ENCODE data around the gene SND1. TPM values are rescaled to one million over a fixed set of nuclear protein-coding genes. Genes with fewer than 3 reads are reported as not detected.

Gene SND1
- total and polyA plus RNA-seq, 2 donors (not counting 3 experiments of a cell fraction or from before 2014, with no cell fraction given): 116 to 249 TPM

DNA sequence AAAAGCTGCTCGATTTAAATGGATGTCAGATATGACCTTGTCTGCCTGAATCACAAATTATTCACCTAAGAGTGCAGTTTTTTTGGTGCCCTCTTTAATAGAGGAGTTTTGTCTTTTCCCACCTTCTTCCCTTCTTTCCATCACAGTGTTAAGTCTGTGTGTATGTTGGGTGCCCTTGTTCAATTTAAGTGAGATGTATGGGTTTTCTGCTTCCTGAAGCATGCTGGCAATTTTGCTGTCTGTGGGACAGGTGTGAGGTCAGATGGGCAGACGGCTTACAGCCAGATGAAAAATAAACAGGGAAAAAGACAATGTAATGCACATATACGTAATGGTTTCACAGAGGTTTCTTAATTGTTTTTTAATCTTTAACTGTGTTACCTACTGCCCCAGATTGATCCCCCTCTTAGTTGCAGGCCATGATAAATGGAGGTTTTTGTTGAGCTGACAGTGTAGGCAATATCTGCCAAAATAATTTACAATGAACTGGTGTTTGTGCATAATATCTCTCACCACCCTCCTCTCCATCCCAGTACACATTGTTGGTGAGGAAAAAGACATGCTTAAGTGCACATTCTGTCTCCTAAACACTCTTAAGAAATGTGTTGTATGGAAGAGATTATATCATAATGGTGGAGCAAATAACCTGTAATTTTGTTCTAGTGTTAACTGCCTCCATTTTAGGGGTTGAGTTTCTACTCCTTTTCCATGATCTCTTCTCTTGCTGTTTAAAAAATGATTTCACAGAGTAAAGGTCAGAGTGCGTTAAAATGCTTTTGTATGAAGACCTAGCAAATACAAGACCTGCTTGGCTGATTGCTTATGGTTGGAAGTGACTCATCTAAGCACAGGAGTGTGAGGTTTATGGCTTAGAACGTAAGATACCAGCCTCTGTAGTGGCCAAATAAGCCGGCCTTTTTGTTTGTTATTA lies 255.4 kb downstream of the SND1 start:
- no peaks in the 10 kb centered on the region for H3K9me1 ChIP-seq (replicated peaks; ENCODE audit: control insufficient read depth, extremely low read depth, insufficient read depth, low read length)
- peak overlapping the region; percentile 30 for H3K4me2 ChIP-seq (ENCODE audit: insufficient read depth, low read length)
- peaks cover 23% of the 10 kb centered on the region for H3K4me1 ChIP-seq (ENCODE audit: control insufficient read depth, extremely low read depth, insufficient read depth, low read length)
- peaks cover 0 to 2% of the 10 kb centered on the region in 2 experiments for H3K36me3 ChIP-seq (ENCODE audit: control insufficient read depth in 2 of 2, extremely low read depth in 1 of 2, insufficient read depth in 2 of 2, low read length in 2 of 2)
- no peak overlapping the region for H3K27ac ChIP-seq (ENCODE audit: insufficient read depth, low read depth, low read length)
- no peaks in the 10 kb centered on the region for H3K27me3 ChIP-seq (ENCODE audit: control insufficient read depth in 2 of 2, insufficient read depth in 2 of 2, low read length in 2 of 2)
- H3K9me3 ChIP-seq (replicated peaks; ENCODE audit: control insufficient read depth, insufficient read depth, low read length): no peaks in the 10 kb centered on the region
- ChIA-PET POLR2A (no interaction called here), CTCF (interaction anchor here (1.0 to 1.5 kb wide), 2 partner anchors 9 to 10 kb away, joined by 3 read pairs; no protein-coding TSS in a partner anchor)
- no peaks in the 10 kb centered on the region for H4K20me1 ChIP-seq (replicated peaks; ENCODE audit: control insufficient read depth, extremely low read depth, insufficient read depth, low read length)
- FAIRE-seq (peak; percentile 81), DNase-seq (ENCODE audit: low read depth, low spot score) (peak; percentile 80)
- no peak overlapping the region for H3K9ac ChIP-seq (replicated peaks; ENCODE audit: extremely low read depth, insufficient read depth, low read length)
- no peak overlapping the region for H3K4me3 ChIP-seq (replicated peaks in 1 of 3; ENCODE audit: insufficient read depth in 1 of 3, low read depth in 1 of 3, low read length in 3 of 3)
- peaks cover 13% of the 10 kb centered on the region for H3K79me2 ChIP-seq (ENCODE audit: control insufficient read depth, insufficient read depth, low read length)
- TF ChIP-seq POLR2AphosphoS5 (IDR thresholded peaks at IDR 0.05; ENCODE audit: insufficient read depth, low read depth, low read length): no peak
- no peak for TF ChIP-seq POLR2A (IDR thresholded peaks at IDR 0.05; ENCODE audit: low read depth, low read length)
- TF ChIP-seq JUN (IDR thresholded peaks at IDR 0.05; ENCODE audit: borderline replicate concordance, insufficient read depth, insufficient read length, low read depth): peak; percentile 73
- peak; percentile 81 for TF ChIP-seq FOS (IDR thresholded peaks at IDR 0.05; ENCODE audit: borderline replicate concordance, insufficient read depth, low read length)
- no TSS peak for BruUV-seq (replicated peaks)
- dilution Hi-C loops (cut with MboI; ENCODE audit: extremely low pct_ligation_motif_present, low sequenced_read_pairs): no loop called here
- intact Hi-C loops (cut with micrococcal nuclease): loop anchor here (1.0 kb wide), 1 partner anchor 10 kb away; no protein-coding TSS in a partner anchor
- H2AFZ ChIP-seq (ENCODE audit: low read depth, low read length): no peak overlapping the region

DNA sequence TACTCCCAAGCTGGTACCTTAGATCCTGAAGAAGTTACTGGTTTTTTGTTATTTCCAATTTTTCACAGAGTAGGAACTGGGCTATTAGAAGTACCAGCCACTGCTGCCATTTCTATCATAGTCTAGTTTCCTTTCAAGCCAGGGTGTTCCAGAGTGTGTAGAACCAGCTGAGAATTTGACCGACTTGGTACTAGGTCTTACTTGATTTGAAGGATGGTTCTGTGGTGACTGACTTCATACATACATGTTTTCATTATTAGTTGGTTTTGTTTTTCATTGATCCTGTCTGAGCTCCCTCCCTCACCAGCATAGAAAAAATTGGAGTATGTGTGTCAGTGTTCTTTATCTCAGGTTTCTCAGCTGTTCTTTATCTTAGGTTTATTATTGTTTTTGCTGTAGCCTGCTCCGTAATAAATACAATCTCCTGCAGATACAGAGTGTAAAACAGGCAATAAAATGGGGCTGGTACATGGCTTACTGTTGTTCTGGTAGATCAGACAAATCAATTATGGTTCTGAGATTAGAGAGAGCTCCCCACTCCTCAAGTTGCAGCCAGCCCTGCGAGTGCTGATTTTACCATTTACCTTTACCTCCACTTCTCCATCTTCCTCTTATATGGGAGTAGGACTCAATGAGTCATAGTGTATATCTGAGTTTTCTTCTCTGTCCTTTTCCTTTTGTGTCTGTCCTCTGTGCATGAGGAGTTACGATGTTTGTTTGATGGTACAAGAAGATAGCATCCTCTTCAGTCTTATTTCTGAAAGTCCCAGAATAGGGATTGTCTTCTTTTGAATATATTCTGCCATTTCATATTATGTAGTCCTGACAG lies 256.6 kb downstream of the SND1 start:
- Histone ChIP-seq H2AFZ (ENCODE audit: low read depth, low read length) (no peak overlapping the region), H3K9me1 (replicated peaks; ENCODE audit: control insufficient read depth, extremely low read depth, insufficient read depth, low read length) (no peaks in the 10 kb centered on the region), H3K9me3 (replicated peaks; ENCODE audit: control insufficient read depth, insufficient read depth, low read length) (no peaks in the 10 kb centered on the region), H4K20me1 (replicated peaks; ENCODE audit: control insufficient read depth, extremely low read depth, insufficient read depth, low read length) (no peaks in the 10 kb centered on the region), H3K79me2 (ENCODE audit: control insufficient read depth, insufficient read depth, low read length) (peaks cover 12% of the 10 kb centered on the region), H3K9ac (replicated peaks; ENCODE audit: extremely low read depth, insufficient read depth, low read length) (no peak overlapping the region), H3K27me3 (ENCODE audit: control insufficient read depth in 2 of 2, insufficient read depth in 2 of 2, low read length in 2 of 2) (no peaks in the 10 kb centered on the region), H3K36me3 (ENCODE audit: control insufficient read depth in 2 of 2, extremely low read depth in 1 of 2, insufficient read depth in 2 of 2, low read length in 2 of 2) (peaks cover 0 to 2% of the 10 kb centered on the region in 2 experiments), H3K4me2 (ENCODE audit: insufficient read depth, low read length) (no peak overlapping the region), H3K27ac (ENCODE audit: insufficient read depth, low read depth, low read length) (no peak overlapping the region), H3K4me1 (ENCODE audit: control insufficient read depth, extremely low read depth, insufficient read depth, low read length) (peaks cover 23% of the 10 kb centered on the region), H3K4me3 (replicated peaks in 1 of 3; ENCODE audit: insufficient read depth in 1 of 3, low read depth in 1 of 3, low read length in 3 of 3) (no peak overlapping the region)
- ChIA-PET POLR2A (no interaction called here), CTCF (interaction anchor here (1.5 kb wide), 1 partner anchor 10 kb away, joined by 3 read pairs; no protein-coding TSS in a partner anchor)
- BruUV-seq (replicated peaks): no TSS peak
- intact Hi-C loops (cut with micrococcal nuclease) (no loop called here), dilution Hi-C loops (cut with MboI; ENCODE audit: extremely low pct_ligation_motif_present, low sequenced_read_pairs) (no loop called here)
- FAIRE-seq: no peak
- DNase-seq (ENCODE audit: low read depth, low spot score): no peak
- TF ChIP-seq POLR2A (IDR thresholded peaks at IDR 0.05; ENCODE audit: low read depth, low read length) (no peak), MYC (IDR thresholded peaks at IDR 0.05; ENCODE audit: low read depth, low read length) (no peak), JUN (IDR thresholded peaks at IDR 0.05; ENCODE audit: borderline replicate concordance, insufficient read depth, insufficient read length, low read depth) (no peak), GATA2 (IDR thresholded peaks at IDR 0.05; ENCODE audit: insufficient read depth, insufficient read length, low read depth, low read length) (no peak), FOS (IDR thresholded peaks at IDR 0.05; ENCODE audit: borderline replicate concordance, insufficient read depth, low read length) (no peak), EZH2 (IDR thresholded peaks at IDR 0.05; ENCODE audit: borderline replicate concordance, low read depth, low read length, severe bottlenecking) (no peak), POLR2AphosphoS5 (IDR thresholded peaks at IDR 0.05; ENCODE audit: insufficient read depth, low read depth, low read length) (no peak)
- TF ChIP-seq, protein P1, sequence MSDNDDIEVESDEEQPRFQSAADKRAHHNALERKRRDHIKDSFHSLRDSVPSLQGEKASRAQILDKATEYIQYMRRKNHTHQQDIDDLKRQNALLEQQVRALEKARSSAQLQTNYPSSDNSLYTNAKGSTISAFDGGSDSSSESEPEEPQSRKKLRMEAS (IDR thresholded peaks at IDR 0.05; ENCODE audit: insufficient read depth, insufficient read length): no peak
- TF ChIP-seq, protein P2, sequence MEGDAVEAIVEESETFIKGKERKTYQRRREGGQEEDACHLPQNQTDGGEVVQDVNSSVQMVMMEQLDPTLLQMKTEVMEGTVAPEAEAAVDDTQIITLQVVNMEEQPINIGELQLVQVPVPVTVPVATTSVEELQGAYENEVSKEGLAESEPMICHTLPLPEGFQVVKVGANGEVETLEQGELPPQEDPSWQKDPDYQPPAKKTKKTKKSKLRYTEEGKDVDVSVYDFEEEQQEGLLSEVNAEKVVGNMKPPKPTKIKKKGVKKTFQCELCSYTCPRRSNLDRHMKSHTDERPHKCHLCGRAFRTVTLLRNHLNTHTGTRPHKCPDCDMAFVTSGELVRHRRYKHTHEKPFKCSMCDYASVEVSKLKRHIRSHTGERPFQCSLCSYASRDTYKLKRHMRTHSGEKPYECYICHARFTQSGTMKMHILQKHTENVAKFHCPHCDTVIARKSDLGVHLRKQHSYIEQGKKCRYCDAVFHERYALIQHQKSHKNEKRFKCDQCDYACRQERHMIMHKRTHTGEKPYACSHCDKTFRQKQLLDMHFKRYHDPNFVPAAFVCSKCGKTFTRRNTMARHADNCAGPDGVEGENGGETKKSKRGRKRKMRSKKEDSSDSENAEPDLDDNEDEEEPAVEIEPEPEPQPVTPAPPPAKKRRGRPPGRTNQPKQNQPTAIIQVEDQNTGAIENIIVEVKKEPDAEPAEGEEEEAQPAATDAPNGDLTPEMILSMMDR (IDR thresholded peaks at IDR 0.05; ENCODE audit: extremely low read depth in 1 of 2, insufficient read depth in 1 of 2, low read depth in 1 of 2, low read length in 2 of 2): no peak

Data from endothelial cell of umbilical vein (primary cell).